WI38 (cell line): ENCODE data around the gene ATP6V1C2.

ENCODE experiments used
- H3K4me3 ChIP-seq: 2 replicates; pipeline ENCODE4 v1.5.1; 2011; ENCODE audit warnings: low read depth, mild to moderate bottlenecking, control low read depth, low read length
- CTCF ChIP-seq: IDR thresholded peaks from 2 replicates; pipeline ENCODE4 v1.5.1; 2012; ENCODE audit warnings: low read depth, mild to moderate bottlenecking, control low read depth, low read length

ATP6V1C2 gene

GRCh38 chr2:10732924-10733565 lies 11.6 kb downstream of the ATP6V1C2 start:
- no peak for TF ChIP-seq CTCF
- no peak overlapping the region for H3K4me3 ChIP-seq

DNA sequence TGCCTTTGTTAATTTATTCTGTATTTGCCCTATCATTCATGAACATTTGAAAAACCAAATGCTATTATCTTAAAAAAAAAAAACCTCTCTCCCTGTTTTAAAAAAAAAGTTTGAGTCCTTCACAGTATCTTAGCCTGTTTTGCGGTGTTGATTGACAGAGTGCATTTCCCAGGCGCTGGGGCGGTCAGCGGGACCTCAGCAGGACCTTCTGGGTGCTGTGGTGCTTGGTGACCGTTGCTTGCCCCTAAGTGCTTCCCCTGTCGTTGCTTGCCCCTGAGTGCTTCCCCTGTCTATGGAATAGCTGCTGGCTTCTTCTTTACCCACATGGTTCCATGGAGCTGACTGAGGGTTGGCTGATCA lies 12.1 kb downstream of the ATP6V1C2 start:
- no peak for TF ChIP-seq CTCF

DNA sequence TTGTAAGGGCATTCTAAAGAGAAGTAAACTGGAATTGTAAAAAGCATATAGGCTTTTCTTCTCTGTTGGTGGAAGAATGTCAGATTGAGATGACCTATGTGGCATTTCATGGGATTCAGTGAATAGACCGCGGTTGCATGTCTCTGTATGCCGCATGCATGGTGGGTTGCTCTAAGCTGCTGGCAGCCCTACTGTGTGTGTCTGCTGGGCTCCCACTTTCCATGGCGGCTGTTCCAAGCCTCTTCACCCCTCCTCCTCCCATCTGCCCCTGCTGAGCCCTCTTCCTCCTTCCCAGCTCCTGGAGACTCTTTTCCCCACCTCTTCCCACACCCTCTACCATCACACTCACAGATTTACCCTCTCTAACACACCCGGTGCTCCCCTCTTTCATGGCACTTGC lies 12.6 kb downstream of the ATP6V1C2 start:
- TF ChIP-seq CTCF, result no peak

More for the DNA sequence above, 12.1 kb downstream of the ATP6V1C2 start:
- no peak overlapping the region for H3K4me3 ChIP-seq

DNA sequence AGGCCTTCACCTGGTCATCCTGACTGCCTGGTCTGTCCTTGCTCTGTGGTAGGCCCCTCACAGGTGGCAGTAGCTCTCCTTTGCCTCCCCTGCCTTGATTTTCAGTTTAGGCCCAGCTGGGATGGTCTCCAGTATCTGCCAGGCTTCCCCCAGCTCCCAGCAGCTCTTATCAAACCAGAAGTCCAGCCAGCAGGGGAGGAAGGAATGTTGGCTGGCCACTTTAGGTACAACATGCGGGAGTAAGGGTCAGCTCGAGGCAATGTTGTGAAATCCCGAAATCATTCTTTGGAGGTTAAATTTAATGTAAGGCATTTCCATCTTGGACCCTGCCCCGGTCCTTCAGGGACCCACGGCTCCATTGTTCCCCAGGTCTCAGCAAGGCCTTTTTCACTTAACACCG lies 16.8 kb downstream of the ATP6V1C2 start:
- no peak for TF ChIP-seq CTCF
- no peak overlapping the region for H3K4me3 ChIP-seq

More for the DNA sequence above, 12.6 kb downstream of the ATP6V1C2 start:
- H3K4me3 ChIP-seq, result no peak overlapping the region

GRCh38 chr2:10740226-10740625 lies 18.8 kb downstream of the ATP6V1C2 start:
- no peak for TF ChIP-seq CTCF
- H3K4me3 ChIP-seq, result no peak overlapping the region

GRCh38 chr2:10741139-10741538 lies 19.7 kb downstream of the ATP6V1C2 start:
- H3K4me3 ChIP-seq, result no peak overlapping the region
- no peak for TF ChIP-seq CTCF

GRCh38 chr2:10742666-10743065 lies 21.2 kb downstream of the ATP6V1C2 start:
- TF ChIP-seq CTCF, result no peak
- H3K4me3 ChIP-seq, result no peak overlapping the region
